ENCODE measurements around the gene CNPY1.

The CNPY1 gene

GRCh38 chr7:155487509-155488482 is 58.6 kb downstream of the CNPY1 start:
- DNase-seq, result peak; percentile 51

DNA sequence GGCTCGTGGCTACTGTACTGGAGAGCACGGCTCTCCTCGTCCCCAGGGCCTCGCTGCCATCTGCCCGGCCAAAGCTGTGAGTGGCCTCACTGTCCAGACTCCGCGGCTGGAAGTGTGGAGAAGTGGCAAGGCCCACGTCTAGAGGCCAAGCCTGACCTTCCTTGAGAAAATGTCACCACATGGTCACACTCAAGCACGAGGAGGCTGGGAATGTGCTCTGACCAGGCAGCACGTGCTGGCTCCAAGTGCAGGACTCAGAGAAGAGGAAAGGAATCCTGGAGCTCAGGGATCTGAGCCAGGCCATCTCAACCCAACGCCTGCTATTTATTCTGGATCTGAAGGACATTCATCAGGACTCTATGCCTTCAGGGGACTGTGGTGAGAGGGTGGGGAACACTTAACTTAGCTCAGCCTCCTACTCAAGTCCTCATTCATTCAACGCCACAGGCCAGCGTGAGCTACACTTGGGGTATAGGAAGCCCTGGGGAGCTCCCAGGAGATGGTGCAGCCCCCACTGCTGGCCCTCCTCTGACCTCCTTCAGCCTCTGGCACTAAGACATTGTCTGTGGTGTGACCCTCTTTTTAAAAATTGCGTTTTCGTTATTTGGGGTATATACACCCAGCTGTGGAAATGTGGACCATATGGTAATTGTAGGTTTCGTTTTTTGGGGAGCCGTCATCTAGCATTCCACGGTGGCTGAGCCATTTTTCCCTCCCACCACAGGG is 59.4 kb downstream of the CNPY1 start:
- DNase-seq, result peak; percentile 39

- DNase-seq, result peak; percentile 54
Observed at GRCh38 chr7:155484483-155485399, 61.6 kb downstream of the CNPY1 start.

- DNase-seq, result no peak
Observed at GRCh38 chr7:155483868-155484325, 62.5 kb downstream of the CNPY1 start.

DNA sequence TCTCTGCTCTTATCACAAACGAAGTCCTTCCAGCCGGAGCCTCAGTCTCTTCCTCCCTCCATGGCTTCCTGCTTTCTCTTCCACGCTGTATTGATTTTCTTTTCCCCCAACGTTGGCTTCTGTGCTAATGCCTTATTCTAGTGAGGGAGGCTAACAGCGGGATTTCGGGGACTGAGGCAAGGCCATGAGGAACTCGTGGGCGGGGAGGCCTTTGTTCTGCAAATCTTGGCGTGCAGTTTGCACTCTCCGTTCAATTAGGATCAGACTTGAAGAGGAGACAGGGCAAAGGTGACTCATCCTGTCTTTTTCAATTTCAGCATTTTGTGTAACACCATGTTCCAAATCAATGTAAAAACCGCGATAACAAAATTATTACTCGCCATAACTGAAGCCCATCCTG is 63.1 kb downstream of the CNPY1 start:
- DNase-seq, result peak; percentile 41

- no peak for DNase-seq
Observed at GRCh38 chr7:155482511-155483183, 63.7 kb downstream of the CNPY1 start.

DNA sequence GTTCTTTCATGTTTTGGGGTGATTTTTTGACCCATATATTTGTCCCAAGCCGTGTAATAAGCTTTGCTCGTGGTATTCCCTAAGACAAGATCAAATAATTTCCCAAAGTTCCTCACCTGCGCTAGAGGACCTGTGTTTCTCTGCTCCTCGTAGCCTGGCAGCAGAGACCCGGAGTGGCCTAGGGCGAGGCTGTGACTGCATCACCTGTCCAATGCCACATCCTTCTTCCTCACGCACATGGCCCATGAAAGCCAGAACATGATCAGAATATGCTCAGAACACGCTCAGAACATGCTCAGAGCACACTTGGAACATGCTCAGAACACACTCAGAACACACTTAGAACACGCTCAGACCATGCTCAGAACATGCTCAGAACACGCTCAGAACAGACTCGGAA is 64.6 kb downstream of the CNPY1 start:
- no peak for DNase-seq

GRCh38 chr7:155477476-155477875 is 68.9 kb downstream of the CNPY1 start:
- peak; percentile 21 for DNase-seq

- DNase-seq, result peak; percentile 25
Observed at GRCh38 chr7:155471718-155472117, 74.6 kb downstream of the CNPY1 start.

- DNase-seq, result peak; percentile 54
Observed at GRCh38 chr7:155470686-155471638, 75.4 kb downstream of the CNPY1 start.

DNA sequence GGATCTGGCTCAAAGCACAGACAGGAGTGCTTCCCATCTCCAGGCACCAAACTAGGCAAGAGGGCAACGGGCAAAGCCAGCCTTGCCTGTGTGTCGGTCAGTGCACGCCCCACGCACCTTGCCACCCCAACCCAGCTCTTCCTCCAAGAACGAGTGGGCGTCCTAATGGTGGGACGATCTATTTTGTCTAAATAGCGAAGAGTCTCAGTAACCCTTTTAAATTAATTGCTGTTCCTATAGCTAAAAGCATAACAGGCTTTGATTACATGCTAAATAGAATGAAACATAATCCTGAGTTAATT is 76.2 kb downstream of the CNPY1 start:
- DNase-seq, result peak; percentile 14

DNA sequence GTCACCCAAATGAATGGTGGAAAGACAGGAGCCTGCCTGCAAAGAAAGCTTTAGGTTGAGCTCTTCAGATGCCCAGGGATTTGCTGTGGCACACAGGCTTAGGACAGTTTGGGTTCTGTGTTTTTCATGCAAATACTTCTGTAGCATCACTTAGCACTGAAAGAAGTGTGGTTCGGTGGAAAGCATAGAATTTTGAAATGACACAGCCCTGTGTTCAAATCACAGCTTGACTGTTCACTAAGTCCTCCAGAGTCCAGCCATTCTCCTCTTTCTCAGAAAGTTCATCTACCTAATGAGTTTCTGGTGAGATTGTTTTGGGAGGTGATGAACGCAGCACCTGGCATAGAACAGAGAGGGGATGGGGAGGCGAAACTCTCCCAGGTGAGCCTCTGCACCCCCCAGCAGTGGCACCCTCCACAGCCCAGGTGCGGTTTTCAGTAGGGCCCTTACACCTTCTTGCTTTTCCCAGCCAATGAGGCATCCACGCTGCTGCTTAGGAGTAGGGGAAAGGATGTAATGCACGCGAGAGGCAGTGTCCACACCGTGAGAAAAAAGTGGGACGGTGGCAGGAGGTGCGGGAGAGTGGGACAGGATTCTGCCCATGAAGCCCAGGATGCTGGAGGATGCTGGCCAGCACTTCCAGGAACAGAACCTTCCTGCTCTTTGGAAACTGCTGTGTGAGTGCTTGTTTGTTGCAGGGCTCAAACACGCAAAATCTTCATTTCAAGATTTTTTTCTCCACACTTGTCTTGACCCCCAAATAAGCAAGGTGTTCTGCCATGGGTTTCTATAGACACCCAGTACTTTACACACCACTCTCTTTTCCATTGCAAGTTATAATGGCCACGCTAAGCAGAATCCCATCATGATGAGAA is 76.8 kb downstream of the CNPY1 start:
- DNase-seq, result peak; percentile 36

DNA sequence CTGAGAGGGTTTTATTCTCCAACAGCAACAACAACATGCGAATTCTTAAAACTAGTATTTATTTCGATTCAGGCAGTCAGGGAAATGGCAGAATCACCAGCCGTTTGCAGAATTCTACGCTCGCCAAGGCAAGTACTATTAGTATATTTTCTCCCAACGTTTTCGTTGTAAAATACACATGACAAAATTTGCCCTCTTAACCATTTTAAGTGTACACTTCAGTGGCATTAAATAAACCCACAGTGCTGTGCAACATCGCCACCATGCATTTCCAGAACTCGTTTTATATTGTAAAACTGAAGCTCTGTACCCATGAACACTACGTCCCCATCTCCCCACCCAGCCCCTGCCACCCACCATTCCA is 77.6 kb downstream of the CNPY1 start:
- DNase-seq, result no peak

GRCh38 chr7:155467846-155468784 is 78.2 kb downstream of the CNPY1 start:
- DNase-seq, result peak; percentile 60

- peak; percentile 49 for DNase-seq
Observed at GRCh38 chr7:155466814-155467733, 79.3 kb downstream of the CNPY1 start.

DNA sequence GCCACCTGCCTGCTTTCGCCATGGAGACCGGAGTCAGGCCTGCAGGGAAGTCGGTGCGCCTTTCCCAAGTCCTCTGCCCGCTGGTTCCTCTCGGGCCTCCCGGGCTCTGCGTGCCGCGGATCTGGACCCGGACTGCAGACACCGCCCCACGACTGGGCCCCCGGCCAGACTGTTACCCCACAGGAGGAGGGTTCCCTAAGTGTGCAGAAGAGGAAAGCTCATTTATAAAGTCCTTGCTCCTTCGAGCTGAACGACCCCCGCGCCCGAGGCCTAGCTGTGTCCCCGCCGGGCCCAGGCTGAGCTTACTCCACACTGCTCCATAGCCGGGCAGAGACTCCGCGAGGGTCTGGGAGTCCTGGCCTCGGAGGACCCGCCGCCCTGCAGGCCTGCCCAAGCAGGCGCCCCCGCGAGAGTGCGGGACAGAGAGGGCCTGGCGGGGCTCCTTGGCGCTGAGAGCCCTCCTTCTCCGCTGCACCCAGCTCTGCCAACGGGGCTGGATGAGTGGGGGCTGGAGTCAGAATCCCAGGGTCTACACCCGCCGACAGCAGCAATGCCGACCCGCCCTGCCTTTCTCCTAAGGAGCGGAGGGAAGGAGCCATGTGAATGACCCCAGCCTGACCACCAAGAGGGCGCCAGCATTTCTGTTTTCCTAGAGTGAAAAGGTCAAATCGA is 80.1 kb downstream of the CNPY1 start:
- no peak for DNase-seq

- no peak for DNase-seq
Observed at GRCh38 chr7:155465761-155466141, 80.6 kb downstream of the CNPY1 start.

All from activated effector memory CD4-positive, alpha-beta T cell treated with anti-CD3 and anti-CD28 coated beads, Interleukin-2, amount 50 U/mL, for 16 hours (primary cell).